ENCODE data around the gene BAIAP2L1. TPM values are rescaled to one million over a fixed set of nuclear protein-coding genes. Genes with fewer than 3 reads are reported as not detected.

The BAIAP2L1 gene
- polyA plus RNA-seq, 1 donor (not counting 4 experiments of a cell fraction or from before 2014, with no cell fraction given): 41.7 TPM

DNA sequence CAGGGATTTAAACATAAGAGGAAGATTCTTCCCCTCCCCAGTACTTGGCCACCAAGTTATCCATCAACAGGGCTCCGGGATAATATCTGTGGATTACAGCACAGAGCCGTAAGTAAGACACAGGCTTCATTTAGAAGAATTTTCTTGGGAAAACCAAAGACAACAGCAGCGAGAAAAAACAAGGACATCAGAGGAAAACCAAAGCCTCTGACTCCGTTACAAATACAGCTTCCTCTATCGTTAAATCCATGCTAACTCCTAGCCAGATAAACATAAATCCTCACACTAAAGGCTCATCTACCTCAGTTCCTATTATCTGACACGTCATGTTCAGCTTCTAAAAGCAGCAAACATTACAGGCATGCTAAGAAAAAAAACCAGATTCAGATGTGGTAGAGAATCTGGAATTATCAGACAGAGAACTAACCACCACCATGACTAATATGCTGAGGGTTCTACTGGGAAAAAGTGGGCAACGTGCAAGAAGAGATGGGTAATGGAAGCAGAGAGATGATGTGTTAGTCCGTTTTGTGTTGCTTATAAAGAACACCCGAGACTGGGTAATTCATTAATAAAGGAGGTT is 71.0 kb downstream of the BAIAP2L1 start:
- H3K9me1 ChIP-seq (ENCODE audit: control insufficient read depth, extremely low read depth, insufficient read depth, low read length): peaks cover 8% of the 10 kb centered on the region
- FAIRE-seq (no peak), DNase-seq (ENCODE audit: low read depth, low spot score) (no peak)
- no peak overlapping the region for H3K9ac ChIP-seq (ENCODE audit: control insufficient read depth, extremely low read depth, insufficient read depth, low read length)
- no peak overlapping the region for H3K4me3 ChIP-seq (ENCODE audit: control insufficient read depth in 2 of 3, extremely low read depth in 1 of 3, insufficient read depth in 2 of 3, low read depth in 1 of 3, low read length in 3 of 3)
- no peak overlapping the region for H2AFZ ChIP-seq (ENCODE audit: control insufficient read depth, low read length)
- dilution Hi-C loops (cut with MboI; ENCODE audit: extremely low pct_ligation_motif_present, low sequenced_read_pairs): no loop called here
- peaks cover 0 to 5% of the 10 kb centered on the region in 2 experiments for H3K36me3 ChIP-seq (ENCODE audit: control insufficient read depth in 2 of 2, extremely low read depth in 1 of 2, insufficient read depth in 2 of 2, low read length in 2 of 2)
- H3K27ac ChIP-seq (ENCODE audit: control insufficient read depth, insufficient read depth, low read length): no peak overlapping the region
- H3K4me2 ChIP-seq (ENCODE audit: control insufficient read depth, extremely low read depth, insufficient read depth, low read depth, low read length): no peak overlapping the region
- TF ChIP-seq, protein P1, sequence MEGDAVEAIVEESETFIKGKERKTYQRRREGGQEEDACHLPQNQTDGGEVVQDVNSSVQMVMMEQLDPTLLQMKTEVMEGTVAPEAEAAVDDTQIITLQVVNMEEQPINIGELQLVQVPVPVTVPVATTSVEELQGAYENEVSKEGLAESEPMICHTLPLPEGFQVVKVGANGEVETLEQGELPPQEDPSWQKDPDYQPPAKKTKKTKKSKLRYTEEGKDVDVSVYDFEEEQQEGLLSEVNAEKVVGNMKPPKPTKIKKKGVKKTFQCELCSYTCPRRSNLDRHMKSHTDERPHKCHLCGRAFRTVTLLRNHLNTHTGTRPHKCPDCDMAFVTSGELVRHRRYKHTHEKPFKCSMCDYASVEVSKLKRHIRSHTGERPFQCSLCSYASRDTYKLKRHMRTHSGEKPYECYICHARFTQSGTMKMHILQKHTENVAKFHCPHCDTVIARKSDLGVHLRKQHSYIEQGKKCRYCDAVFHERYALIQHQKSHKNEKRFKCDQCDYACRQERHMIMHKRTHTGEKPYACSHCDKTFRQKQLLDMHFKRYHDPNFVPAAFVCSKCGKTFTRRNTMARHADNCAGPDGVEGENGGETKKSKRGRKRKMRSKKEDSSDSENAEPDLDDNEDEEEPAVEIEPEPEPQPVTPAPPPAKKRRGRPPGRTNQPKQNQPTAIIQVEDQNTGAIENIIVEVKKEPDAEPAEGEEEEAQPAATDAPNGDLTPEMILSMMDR (optimal IDR thresholded peaks at IDR 0.05 in 1 of 3, IDR thresholded peaks at IDR 0.05 in 1 of 3, conservative IDR thresholded peaks at IDR 0.05 in 1 of 3; ENCODE audit: extremely low read depth in 1 of 3, insufficient read depth in 2 of 3, low read length in 3 of 3): no peak
- no peak for TF ChIP-seq EZH2 (IDR thresholded peaks at IDR 0.05; ENCODE audit: low read length)
- H3K9me3 ChIP-seq (ENCODE audit: control insufficient read depth, low read depth, low read length): no peaks in the 10 kb centered on the region
- H3K27me3 ChIP-seq (ENCODE audit: control insufficient read depth, extremely low read depth, insufficient read depth, low read length): no peaks in the 10 kb centered on the region
- H3K4me1 ChIP-seq (ENCODE audit: control insufficient read depth, extremely low read depth, insufficient read depth, low read length): peaks cover 5% of the 10 kb centered on the region
- no peaks in the 10 kb centered on the region for H4K20me1 ChIP-seq (ENCODE audit: control insufficient read depth, extremely low read depth, insufficient read depth, low read length)
- H3K79me2 ChIP-seq (ENCODE audit: control insufficient read depth, insufficient read depth, low read length): peaks cover 51% of the 10 kb centered on the region

- Histone ChIP-seq H3K27me3 (ENCODE audit: control insufficient read depth, extremely low read depth, insufficient read depth, low read length) (no peaks in the 10 kb centered on the region), H3K4me3 (ENCODE audit: control insufficient read depth in 2 of 3, extremely low read depth in 1 of 3, insufficient read depth in 2 of 3, low read depth in 1 of 3, low read length in 3 of 3) (no peak overlapping the region), H3K4me1 (ENCODE audit: control insufficient read depth, extremely low read depth, insufficient read depth, low read length) (peaks cover 5% of the 10 kb centered on the region), H4K20me1 (ENCODE audit: control insufficient read depth, extremely low read depth, insufficient read depth, low read length) (no peaks in the 10 kb centered on the region), H3K9me3 (ENCODE audit: control insufficient read depth, low read depth, low read length) (no peaks in the 10 kb centered on the region), H3K9me1 (ENCODE audit: control insufficient read depth, extremely low read depth, insufficient read depth, low read length) (peaks cover 8% of the 10 kb centered on the region), H3K9ac (ENCODE audit: control insufficient read depth, extremely low read depth, insufficient read depth, low read length) (no peak overlapping the region), H2AFZ (ENCODE audit: control insufficient read depth, low read length) (no peak overlapping the region), H3K79me2 (ENCODE audit: control insufficient read depth, insufficient read depth, low read length) (peaks cover 53% of the 10 kb centered on the region), H3K27ac (ENCODE audit: control insufficient read depth, insufficient read depth, low read length) (no peak overlapping the region), H3K4me2 (ENCODE audit: control insufficient read depth, extremely low read depth, insufficient read depth, low read depth, low read length) (no peak overlapping the region), H3K36me3 (ENCODE audit: control insufficient read depth in 2 of 2, extremely low read depth in 1 of 2, insufficient read depth in 2 of 2, low read length in 2 of 2) (peaks cover 0 to 5% of the 10 kb centered on the region in 2 experiments)
- TF ChIP-seq, protein P1 (optimal IDR thresholded peaks at IDR 0.05 in 1 of 3, IDR thresholded peaks at IDR 0.05 in 1 of 3, conservative IDR thresholded peaks at IDR 0.05 in 1 of 3; ENCODE audit: extremely low read depth in 1 of 3, insufficient read depth in 2 of 3, low read length in 3 of 3): no peak
- no peak for TF ChIP-seq EZH2 (IDR thresholded peaks at IDR 0.05; ENCODE audit: low read length)
- dilution Hi-C loops (cut with MboI; ENCODE audit: extremely low pct_ligation_motif_present, low sequenced_read_pairs): no loop called here
- DNase-seq (ENCODE audit: low read depth, low spot score): no peak
- no peak for FAIRE-seq
Observed at GRCh38 chr7:98329100-98329790, 71.6 kb downstream of the BAIAP2L1 start.

Data from keratinocyte (primary cell).